Jurkat, Clone E6-1 (cell line): ENCODE data around the gene FRMPD2.

ENCODE experiments used
- DNase-seq: peaks from one replicate; pipeline ENCODE4 v3.0.0-alpha.2; 2011; ENCODE audit warnings: low read depth, low spot score
- H3K4me3 ChIP-seq: 2 replicates; pipeline ENCODE4 v1.5.1; 2011; ENCODE audit warnings: mild to moderate bottlenecking, low read length, control low read depth, moderate library complexity

FRMPD2 gene

GRCh38 chr10:48215486-48216203 lies 58.9 kb downstream of the FRMPD2 start:
- peak; percentile 28 for DNase-seq

GRCh38 chr10:48214716-48215485 lies 59.6 kb downstream of the FRMPD2 start:
- no peak for DNase-seq
- H3K4me3 ChIP-seq, result no peak overlapping the region

More at GRCh38 chr10:48215486-48216203, 58.9 kb downstream of the FRMPD2 start:
- H3K4me3 ChIP-seq, result no peak overlapping the region

GRCh38 chr10:48213047-48213446 lies 61.4 kb downstream of the FRMPD2 start:
- no peak for DNase-seq
- H3K4me3 ChIP-seq, result no peak overlapping the region

- no peak for DNase-seq
- H3K4me3 ChIP-seq, result no peak overlapping the region
Observed at GRCh38 chr10:48211777-48212176, 62.7 kb downstream of the FRMPD2 start.

GRCh38 chr10:48210966-48211365 lies 63.5 kb downstream of the FRMPD2 start:
- no peak overlapping the region for H3K4me3 ChIP-seq
- peak; percentile 12 for DNase-seq

GRCh38 chr10:48210391-48210790 lies 64.1 kb downstream of the FRMPD2 start:
- DNase-seq, result no peak
- H3K4me3 ChIP-seq, result no peak overlapping the region

- DNase-seq, result no peak
- H3K4me3 ChIP-seq, result no peak overlapping the region
Observed at GRCh38 chr10:48209241-48209640, 65.3 kb downstream of the FRMPD2 start.

GRCh38 chr10:48207853-48208252 lies 66.6 kb downstream of the FRMPD2 start:
- no peak overlapping the region for H3K4me3 ChIP-seq
- DNase-seq, result no peak

- H3K4me3 ChIP-seq, result no peak overlapping the region
- no peak for DNase-seq
Observed at GRCh38 chr10:48206482-48207250, 67.8 kb downstream of the FRMPD2 start.

GRCh38 chr10:48205918-48206317 lies 68.6 kb downstream of the FRMPD2 start:
- no peak for DNase-seq
- no peak overlapping the region for H3K4me3 ChIP-seq

GRCh38 chr10:48199580-48200377 lies 74.7 kb downstream of the FRMPD2 start:
- no peak overlapping the region for H3K4me3 ChIP-seq
- DNase-seq, result no peak

GRCh38 chr10:48197236-48197899 lies 77.1 kb downstream of the FRMPD2 start:
- DNase-seq, result no peak
- H3K4me3 ChIP-seq, result no peak overlapping the region

- no peak overlapping the region for H3K4me3 ChIP-seq
- no peak for DNase-seq
Observed at GRCh38 chr10:48195803-48196202, 78.7 kb downstream of the FRMPD2 start.

- no peak for DNase-seq
- no peak overlapping the region for H3K4me3 ChIP-seq
Observed at GRCh38 chr10:48194830-48195229, 79.7 kb downstream of the FRMPD2 start.

GRCh38 chr10:48193556-48193955 lies 80.9 kb downstream of the FRMPD2 start:
- no peak for DNase-seq

GRCh38 chr10:48192881-48193450 lies 81.5 kb downstream of the FRMPD2 start:
- no peak for DNase-seq
- no peak overlapping the region for H3K4me3 ChIP-seq

More at GRCh38 chr10:48193556-48193955, 80.9 kb downstream of the FRMPD2 start:
- H3K4me3 ChIP-seq, result no peak overlapping the region

- H3K4me3 ChIP-seq, result no peak overlapping the region
- DNase-seq, result no peak
Observed at GRCh38 chr10:48187713-48188485, 86.6 kb downstream of the FRMPD2 start.
